PC-3 (cell line): ENCODE measurements around the gene LBHD2.

Source experiments
- EZH2 ChIP-seq: fragments of 300-600 bp; sonication (generic); IDR thresholded peaks from one replicate; pipeline ENCODE4 v1.6.1; 2017; ENCODE audit warnings: antibody characterized with exemption, mild to moderate bottlenecking, low read length; ENCODE audit not compliant: unreplicated experiment
- TF ChIP-seq, protein P1 (sequence below): fragments of 300-600 bp; sonication (generic); conservative IDR thresholded peaks from 2 replicates; pipeline ENCODE4 v1.5.1; 2017; ENCODE audit warnings: antibody characterized with exemption, low read depth, mild to moderate bottlenecking, low read length

- TF ChIP-seq, protein P1, sequence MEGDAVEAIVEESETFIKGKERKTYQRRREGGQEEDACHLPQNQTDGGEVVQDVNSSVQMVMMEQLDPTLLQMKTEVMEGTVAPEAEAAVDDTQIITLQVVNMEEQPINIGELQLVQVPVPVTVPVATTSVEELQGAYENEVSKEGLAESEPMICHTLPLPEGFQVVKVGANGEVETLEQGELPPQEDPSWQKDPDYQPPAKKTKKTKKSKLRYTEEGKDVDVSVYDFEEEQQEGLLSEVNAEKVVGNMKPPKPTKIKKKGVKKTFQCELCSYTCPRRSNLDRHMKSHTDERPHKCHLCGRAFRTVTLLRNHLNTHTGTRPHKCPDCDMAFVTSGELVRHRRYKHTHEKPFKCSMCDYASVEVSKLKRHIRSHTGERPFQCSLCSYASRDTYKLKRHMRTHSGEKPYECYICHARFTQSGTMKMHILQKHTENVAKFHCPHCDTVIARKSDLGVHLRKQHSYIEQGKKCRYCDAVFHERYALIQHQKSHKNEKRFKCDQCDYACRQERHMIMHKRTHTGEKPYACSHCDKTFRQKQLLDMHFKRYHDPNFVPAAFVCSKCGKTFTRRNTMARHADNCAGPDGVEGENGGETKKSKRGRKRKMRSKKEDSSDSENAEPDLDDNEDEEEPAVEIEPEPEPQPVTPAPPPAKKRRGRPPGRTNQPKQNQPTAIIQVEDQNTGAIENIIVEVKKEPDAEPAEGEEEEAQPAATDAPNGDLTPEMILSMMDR, result no peak
- TF ChIP-seq EZH2, result no peak
Measured at GRCh38 chr14:103111232-103111868, 27.3 kb downstream of the LBHD2 start.
